Stimulated activated CD8-positive, alpha-beta memory T cell treated with anti-CD3 and anti-CD28 coated beads, Interleukin-4, amount 100 ng/mL, for 4 hours (primary cell): ENCODE data around the gene AMT.

ENCODE experiments used
- DNase-seq, 2 donors: peaks; one replicate each; pipeline ENCODE4 v3.0.0-alpha.2; 2020; ENCODE audit warnings: low read depth in 2 of 2, low spot score in 1 of 2

Gene AMT

GRCh38 chr3:49389297-49389696, 33.0 kb downstream of the AMT start:
- no peak for DNase-seq

DNA sequence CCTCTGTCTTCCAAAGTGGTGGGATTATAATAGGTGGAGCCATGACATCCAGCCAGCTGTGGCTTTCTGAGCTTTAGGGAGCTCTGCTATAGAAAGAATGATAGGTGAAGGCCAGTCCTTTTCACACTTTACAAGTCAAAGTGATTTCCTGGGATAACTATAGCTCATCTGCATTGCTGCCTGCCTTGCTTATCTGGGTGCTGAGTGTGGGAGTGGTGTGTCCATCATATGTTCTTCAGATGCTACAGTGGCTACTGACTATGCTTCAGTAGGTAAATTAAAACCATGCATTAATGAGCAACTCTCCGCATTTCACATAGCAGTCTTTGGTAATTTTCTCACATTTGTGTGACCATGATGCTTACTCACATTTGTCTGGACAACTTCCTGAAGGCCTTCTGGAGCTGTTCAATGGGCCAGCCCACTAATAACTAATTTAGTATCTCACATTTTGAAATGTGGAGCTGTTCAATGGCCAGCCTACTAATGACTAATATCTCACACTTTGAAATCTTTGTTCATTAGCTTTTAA, 33.9 kb downstream of the AMT start:
- DNase-seq, result no peak

DNA sequence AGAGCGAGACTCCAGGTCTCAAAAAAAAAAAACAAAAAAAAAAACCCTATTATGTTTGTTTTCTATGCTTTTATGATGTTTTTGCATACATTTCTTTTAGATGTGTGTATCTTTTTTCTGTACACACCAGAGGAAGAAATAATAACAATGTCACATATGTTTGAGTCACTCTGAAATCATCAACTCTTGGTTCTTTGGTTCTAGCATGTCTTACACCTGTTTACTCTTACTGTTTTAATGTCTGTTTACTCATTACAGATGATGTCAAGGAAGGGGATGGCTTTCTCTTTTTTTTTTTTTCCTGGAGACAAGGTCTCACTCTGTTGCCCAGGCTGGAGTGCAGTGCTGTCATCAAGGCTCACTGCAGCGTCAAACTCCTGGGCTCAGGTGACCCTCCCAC, 34.6 kb downstream of the AMT start:
- DNase-seq, result no peak

GRCh38 chr3:49386056-49386756, 36.1 kb downstream of the AMT start:
- DNase-seq, result no peak

GRCh38 chr3:49385617-49386016, 36.7 kb downstream of the AMT start:
- DNase-seq, result no peak

- DNase-seq, result no peak
These were observed 38.9 kb downstream of the AMT start for GRCh38 chr3:49383387-49383786.

DNA sequence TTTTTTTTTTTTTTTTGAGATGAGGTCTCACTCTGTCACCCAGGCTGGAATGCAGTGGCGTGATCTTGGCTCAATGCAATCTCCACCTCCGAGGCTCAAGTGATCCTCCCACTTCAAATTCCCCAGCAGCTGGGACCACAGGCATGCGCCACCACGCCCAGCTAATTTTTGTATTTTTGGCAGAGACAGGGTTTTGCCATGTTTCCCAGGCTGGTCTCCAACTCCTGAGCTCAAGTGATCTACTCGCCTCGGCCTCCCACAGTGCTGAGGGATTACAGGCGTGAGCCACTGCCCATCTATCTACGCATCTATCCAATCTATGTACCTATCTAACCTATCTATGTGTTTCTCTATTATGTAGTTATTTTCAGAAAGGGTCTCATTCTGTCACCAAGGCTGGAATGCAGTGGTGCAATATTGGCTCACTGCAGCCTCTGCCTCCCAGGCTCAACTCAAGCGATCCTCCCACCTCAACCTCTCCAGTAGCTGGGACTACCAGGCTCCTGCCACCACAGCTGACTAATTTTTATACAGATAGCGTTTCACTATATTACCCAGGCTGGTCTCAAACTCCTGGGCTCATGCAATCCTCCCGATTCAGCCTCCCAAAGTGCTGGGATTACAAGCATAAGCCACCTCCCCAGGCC, 43.9 kb downstream of the AMT start:
- DNase-seq, result no peak

DNA sequence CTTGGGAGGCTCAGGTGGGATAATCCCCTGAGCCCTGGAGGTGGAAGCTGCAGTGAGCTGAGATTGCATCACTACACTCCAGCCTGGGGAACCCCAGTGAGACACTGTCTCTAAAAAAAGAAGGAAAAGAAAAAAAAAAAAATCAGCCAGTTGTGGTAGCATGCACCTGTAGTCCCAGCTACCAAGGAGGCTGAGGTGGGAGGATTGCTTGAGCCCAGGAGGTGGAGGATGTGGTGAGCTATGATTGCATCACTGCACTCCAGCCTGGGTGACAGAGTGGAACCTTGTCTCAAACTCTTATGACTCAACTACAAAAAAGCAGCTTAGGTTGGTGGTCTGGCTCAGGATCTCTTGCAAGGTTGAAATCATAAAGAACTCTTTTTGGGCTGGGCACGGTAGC, 44.8 kb downstream of the AMT start:
- peak; percentile 12 to 45 for DNase-seq

GRCh38 chr3:49371946-49372345, 50.3 kb downstream of the AMT start:
- no peak for DNase-seq

DNA sequence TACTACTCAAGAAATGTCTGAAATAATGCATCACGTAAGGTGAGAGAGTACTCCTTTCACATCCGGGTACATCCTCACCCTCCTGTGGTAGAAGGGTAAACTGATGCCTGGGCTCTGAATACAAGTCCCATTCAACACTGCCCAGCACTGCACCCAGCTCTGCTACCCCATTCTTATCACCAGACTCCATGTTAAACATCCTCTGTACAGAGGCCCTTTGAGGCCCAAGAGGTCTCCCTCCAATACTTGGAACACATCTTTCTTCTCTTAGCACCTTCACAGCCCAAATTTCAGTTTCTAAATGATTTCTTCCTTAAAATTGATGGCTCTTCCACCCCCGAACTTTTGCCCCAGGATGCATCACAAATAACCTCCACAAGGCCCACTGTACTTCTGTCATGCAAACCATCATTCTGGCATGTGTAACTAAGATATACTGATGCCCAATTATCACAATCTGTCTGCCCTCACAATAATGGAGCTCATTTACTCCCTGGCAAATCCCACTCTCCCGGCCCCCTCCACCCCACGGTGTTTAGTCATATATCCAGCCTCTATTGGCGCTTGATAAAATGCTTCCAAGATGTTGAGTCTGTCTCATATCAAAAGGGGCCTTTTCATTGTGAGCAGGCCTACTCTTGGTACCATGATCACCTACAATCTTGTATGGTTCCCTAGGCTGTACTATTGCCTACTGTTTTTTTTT, 51.5 kb downstream of the AMT start:
- DNase-seq, result no peak
